ENCODE data around the gene BRD3OS.

DNA sequence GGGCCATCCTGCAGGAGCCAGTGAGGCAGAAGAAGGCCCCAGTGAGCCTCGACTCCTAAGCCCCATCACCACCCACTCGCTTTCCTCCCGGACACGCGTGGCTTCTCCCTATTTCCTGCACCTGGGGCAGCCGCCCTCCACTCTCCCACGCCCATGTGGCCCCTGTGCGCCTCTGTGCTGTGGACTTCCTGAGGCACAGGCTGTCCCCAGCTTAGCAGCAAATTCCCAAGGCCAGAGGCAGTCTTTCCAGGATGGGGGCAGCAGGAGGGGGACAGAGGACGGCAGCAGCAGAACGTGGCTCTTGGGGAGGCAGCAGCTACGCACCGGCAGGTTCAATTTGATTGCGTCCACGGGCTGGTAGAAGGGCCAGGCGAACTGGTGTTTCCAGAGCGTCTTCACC is 27.7 kb downstream of the BRD3OS start:
- TF ChIP-seq, protein P1, sequence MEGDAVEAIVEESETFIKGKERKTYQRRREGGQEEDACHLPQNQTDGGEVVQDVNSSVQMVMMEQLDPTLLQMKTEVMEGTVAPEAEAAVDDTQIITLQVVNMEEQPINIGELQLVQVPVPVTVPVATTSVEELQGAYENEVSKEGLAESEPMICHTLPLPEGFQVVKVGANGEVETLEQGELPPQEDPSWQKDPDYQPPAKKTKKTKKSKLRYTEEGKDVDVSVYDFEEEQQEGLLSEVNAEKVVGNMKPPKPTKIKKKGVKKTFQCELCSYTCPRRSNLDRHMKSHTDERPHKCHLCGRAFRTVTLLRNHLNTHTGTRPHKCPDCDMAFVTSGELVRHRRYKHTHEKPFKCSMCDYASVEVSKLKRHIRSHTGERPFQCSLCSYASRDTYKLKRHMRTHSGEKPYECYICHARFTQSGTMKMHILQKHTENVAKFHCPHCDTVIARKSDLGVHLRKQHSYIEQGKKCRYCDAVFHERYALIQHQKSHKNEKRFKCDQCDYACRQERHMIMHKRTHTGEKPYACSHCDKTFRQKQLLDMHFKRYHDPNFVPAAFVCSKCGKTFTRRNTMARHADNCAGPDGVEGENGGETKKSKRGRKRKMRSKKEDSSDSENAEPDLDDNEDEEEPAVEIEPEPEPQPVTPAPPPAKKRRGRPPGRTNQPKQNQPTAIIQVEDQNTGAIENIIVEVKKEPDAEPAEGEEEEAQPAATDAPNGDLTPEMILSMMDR (IDR thresholded peaks at IDR 0.05) = no peak
- TF ChIP-seq MXI1 (IDR thresholded peaks at IDR 0.05; ENCODE audit: low read depth, low read length) (no peak), POLR2AphosphoS5 (IDR thresholded peaks at IDR 0.05; ENCODE audit: low read depth, low read length) (no peak), RAD21 (IDR thresholded peaks at IDR 0.05; ENCODE audit: low read length) (no peak), TEAD4 (IDR thresholded peaks at IDR 0.05; ENCODE audit: borderline replicate concordance, insufficient read depth) (no peak), FOSL2 (IDR thresholded peaks at IDR 0.05; ENCODE audit: borderline replicate concordance, low read depth) (no peak), MEF2A (IDR thresholded peaks at IDR 0.05; ENCODE audit: borderline replicate concordance, low read depth) (no peak)
- TF ChIP-seq, protein P2, sequence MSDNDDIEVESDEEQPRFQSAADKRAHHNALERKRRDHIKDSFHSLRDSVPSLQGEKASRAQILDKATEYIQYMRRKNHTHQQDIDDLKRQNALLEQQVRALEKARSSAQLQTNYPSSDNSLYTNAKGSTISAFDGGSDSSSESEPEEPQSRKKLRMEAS (IDR thresholded peaks at IDR 0.05; ENCODE audit: low read depth) = no peak
- TF ChIP-seq, protein P3, sequence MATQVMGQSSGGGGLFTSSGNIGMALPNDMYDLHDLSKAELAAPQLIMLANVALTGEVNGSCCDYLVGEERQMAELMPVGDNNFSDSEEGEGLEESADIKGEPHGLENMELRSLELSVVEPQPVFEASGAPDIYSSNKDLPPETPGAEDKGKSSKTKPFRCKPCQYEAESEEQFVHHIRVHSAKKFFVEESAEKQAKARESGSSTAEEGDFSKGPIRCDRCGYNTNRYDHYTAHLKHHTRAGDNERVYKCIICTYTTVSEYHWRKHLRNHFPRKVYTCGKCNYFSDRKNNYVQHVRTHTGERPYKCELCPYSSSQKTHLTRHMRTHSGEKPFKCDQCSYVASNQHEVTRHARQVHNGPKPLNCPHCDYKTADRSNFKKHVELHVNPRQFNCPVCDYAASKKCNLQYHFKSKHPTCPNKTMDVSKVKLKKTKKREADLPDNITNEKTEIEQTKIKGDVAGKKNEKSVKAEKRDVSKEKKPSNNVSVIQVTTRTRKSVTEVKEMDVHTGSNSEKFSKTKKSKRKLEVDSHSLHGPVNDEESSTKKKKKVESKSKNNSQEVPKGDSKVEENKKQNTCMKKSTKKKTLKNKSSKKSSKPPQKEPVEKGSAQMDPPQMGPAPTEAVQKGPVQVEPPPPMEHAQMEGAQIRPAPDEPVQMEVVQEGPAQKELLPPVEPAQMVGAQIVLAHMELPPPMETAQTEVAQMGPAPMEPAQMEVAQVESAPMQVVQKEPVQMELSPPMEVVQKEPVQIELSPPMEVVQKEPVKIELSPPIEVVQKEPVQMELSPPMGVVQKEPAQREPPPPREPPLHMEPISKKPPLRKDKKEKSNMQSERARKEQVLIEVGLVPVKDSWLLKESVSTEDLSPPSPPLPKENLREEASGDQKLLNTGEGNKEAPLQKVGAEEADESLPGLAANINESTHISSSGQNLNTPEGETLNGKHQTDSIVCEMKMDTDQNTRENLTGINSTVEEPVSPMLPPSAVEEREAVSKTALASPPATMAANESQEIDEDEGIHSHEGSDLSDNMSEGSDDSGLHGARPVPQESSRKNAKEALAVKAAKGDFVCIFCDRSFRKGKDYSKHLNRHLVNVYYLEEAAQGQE (IDR thresholded peaks at IDR 0.05; ENCODE audit: low read depth, low read length) = no peak
- TF ChIP-seq, protein P4, sequence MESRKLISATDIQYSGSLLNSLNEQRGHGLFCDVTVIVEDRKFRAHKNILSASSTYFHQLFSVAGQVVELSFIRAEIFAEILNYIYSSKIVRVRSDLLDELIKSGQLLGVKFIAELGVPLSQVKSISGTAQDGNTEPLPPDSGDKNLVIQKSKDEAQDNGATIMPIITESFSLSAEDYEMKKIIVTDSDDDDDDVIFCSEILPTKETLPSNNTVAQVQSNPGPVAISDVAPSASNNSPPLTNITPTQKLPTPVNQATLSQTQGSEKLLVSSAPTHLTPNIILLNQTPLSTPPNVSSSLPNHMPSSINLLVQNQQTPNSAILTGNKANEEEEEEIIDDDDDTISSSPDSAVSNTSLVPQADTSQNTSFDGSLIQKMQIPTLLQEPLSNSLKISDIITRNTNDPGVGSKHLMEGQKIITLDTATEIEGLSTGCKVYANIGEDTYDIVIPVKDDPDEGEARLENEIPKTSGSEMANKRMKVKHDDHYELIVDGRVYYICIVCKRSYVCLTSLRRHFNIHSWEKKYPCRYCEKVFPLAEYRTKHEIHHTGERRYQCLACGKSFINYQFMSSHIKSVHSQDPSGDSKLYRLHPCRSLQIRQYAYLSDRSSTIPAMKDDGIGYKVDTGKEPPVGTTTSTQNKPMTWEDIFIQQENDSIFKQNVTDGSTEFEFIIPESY (IDR thresholded peaks at IDR 0.05; ENCODE audit: borderline replicate concordance, low read depth) = no peak
- TF ChIP-seq, protein P5, sequence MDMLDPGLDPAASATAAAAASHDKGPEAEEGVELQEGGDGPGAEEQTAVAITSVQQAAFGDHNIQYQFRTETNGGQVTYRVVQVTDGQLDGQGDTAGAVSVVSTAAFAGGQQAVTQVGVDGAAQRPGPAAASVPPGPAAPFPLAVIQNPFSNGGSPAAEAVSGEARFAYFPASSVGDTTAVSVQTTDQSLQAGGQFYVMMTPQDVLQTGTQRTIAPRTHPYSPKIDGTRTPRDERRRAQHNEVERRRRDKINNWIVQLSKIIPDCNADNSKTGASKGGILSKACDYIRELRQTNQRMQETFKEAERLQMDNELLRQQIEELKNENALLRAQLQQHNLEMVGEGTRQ (IDR thresholded peaks at IDR 0.05; ENCODE audit: borderline replicate concordance, low read depth, low read length) = no peak
